Fibroblast of the aortic adventitia (primary cell): ENCODE measurements around the gene MUC5AC. TPM values are rescaled to one million over a fixed set of nuclear protein-coding genes. Genes with fewer than 3 reads are reported as not detected.

Source experiments
- DNase-seq: peaks from one replicate; pipeline ENCODE4 v3.0.0-alpha.2; 2010; ENCODE audit warnings: low read depth
- H3K4me3 ChIP-seq: 2 replicates; pipeline ENCODE4 v1.5.1; 2011; ENCODE audit warnings: low read depth, mild to moderate bottlenecking, control low read depth, low read length, moderate library complexity
- total RNA-seq: library from RNA; depleted of rRNA; stranded (reverse); fragments of >200 nt; gene quantifications from 2 replicates; pipeline ENCODE4 v1.2.3, GENCODE V29; 2012; ENCODE audit warnings: low replicate concordance
- TF ChIP-seq, protein P1 (sequence below): IDR thresholded peaks from 2 replicates; pipeline ENCODE4 v1.5.1; 2011; ENCODE audit warnings: mild to moderate bottlenecking, low read length, control low read depth, inconsistent platforms; ENCODE audit not compliant: insufficient read depth

The MUC5AC gene
- total RNA-seq, 1 donor: under 0.01 TPM

DNA sequence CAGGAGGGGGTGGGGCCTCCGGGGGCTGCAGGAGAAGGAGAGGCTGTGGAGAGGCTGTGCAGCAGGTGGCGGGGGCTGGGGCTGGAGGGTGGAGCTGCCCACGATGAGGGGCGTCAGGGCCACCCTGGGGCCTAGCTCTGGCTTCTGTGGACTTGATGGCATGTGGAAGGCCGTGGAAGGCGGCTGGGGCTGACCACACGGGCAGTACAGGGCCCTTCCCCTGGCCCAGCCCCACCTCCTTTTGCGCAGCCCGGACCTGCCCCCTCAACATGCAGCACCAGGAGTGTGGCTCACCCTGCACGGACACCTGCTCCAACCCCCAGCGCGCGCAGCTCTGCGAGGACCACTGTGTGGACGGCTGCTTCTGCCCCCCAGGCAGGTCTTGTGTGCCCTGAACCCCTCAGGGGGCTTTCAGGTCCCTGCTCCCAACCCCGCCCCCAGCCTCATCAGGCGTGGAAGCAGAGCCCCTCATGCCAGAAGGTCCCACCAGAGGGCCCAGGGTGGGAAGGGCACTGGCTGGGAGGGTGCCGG lies 71.2 kb downstream of the MUC5AC start:
- DNase-seq: no peak
- H3K4me3 ChIP-seq: no peak overlapping the region
- TF ChIP-seq, protein P1, sequence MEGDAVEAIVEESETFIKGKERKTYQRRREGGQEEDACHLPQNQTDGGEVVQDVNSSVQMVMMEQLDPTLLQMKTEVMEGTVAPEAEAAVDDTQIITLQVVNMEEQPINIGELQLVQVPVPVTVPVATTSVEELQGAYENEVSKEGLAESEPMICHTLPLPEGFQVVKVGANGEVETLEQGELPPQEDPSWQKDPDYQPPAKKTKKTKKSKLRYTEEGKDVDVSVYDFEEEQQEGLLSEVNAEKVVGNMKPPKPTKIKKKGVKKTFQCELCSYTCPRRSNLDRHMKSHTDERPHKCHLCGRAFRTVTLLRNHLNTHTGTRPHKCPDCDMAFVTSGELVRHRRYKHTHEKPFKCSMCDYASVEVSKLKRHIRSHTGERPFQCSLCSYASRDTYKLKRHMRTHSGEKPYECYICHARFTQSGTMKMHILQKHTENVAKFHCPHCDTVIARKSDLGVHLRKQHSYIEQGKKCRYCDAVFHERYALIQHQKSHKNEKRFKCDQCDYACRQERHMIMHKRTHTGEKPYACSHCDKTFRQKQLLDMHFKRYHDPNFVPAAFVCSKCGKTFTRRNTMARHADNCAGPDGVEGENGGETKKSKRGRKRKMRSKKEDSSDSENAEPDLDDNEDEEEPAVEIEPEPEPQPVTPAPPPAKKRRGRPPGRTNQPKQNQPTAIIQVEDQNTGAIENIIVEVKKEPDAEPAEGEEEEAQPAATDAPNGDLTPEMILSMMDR: no peak

- DNase-seq: no peak
Measured at GRCh38 chr11:1229471-1230120, 71.8 kb downstream of the MUC5AC start.

GRCh38 chr11:1230121-1230455 lies 72.3 kb downstream of the MUC5AC start:
- no peak overlapping the region for H3K4me3 ChIP-seq
- TF ChIP-seq, protein P1: no peak
- no peak for DNase-seq

More at GRCh38 chr11:1229471-1230120, 71.8 kb downstream of the MUC5AC start:
- TF ChIP-seq, protein P1: no peak
- H3K4me3 ChIP-seq: no peak overlapping the region

DNA sequence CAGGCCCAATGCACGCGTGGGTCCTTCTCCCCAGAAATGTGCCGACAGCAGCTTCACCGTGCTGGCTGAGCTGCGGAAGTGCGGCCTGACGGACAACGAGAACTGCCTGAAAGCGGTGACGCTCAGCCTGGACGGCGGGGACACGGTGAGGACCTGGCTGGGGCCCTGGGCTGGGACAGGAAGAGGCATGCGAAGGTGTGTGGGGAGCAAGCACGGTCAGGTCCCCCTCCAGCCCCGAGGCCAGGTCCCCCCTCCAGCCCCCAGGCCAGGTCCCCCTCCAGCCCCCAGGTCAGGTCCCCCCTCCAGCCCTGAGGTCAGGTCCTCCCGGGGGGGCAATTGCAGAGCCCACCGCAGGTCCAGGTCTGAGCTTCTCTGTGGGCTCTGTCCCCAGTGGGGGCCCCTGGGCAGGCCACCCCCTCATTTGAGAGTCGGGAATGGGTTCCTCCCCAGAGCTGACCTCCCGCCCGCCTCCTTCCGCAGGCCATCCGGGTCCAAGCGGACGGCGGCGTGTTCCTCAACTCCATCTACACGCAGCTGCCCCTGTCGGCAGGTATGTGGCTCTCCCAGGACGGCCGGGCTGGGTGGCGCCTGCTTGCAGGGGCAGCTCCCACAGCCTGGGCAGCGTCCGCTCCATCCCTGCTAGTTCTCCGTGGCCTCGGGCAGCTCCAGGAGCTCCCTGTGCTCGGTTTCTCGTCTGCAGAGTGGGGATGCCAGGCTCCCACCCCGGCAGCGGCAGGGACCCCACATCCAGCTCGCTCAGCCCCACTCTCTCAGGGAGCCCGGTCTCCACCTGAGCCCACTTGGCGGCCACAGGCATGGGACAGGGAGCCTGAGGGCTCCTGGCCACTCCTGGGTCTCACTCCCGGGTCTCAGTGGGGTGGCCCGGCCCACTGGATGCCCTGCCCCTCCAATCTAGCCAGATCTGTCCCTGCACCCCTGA lies 73.0 kb downstream of the MUC5AC start:
- no peak overlapping the region for H3K4me3 ChIP-seq
- TF ChIP-seq, protein P1: no peak
- no peak for DNase-seq

DNA sequence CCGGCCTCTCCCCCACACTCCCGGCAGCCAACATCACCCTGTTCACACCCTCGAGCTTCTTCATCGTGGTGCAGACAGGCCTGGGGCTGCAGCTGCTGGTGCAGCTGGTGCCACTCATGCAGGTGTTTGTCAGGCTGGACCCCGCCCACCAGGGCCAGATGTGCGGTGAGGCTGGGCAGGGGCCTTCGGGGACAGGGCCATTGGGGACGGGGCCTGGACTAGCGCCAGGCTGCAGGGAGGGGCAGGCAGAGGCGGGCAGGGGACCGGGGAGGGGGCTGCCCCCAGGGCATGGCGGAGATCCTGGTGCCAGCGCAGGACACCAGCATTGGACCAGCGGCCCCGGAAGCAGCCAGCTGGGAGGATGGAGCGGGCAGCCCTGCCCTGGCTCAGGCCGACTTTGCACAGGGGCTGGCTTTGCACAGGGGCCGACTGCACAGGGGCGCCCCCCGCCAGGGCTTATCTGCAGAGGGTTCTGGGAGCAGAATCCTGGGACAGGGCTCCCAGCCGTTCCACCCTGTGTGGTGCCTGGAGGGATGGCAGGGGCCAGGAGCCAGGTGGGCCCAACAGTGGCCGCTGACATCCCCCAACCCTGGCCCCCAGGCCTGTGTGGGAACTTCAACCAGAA lies 73.8 kb downstream of the MUC5AC start:
- no peak overlapping the region for H3K4me3 ChIP-seq
- no peak for DNase-seq
- TF ChIP-seq, protein P1: no peak

- TF ChIP-seq, protein P1: no peak
- no peak for DNase-seq
Measured at GRCh38 chr11:1232021-1232882, 74.5 kb downstream of the MUC5AC start.

More at GRCh38 chr11:1232021-1232882, 74.5 kb downstream of the MUC5AC start:
- no peak overlapping the region for H3K4me3 ChIP-seq
